Heart left ventricle (tissue), 16 donors: ENCODE data around the gene CEP112. TPM values are rescaled to one million over a fixed set of nuclear protein-coding genes. Genes with fewer than 3 reads are reported as not detected.

Experiments used
- ATAC-seq, 4 donors: fragments of 200-7000 bp; cut with Tn5 transposase; one replicate each; pipeline ENCODE4 v1.9.1; 2020 to 2022; ENCODE audit warnings: moderate library complexity in 4 of 4, mild to moderate bottlenecking in 3 of 4, moderate number of reproducible peaks in 1 of 4
- DNase-seq, 5 donors: peaks; one replicate each; pipeline ENCODE4 v3.0.0-alpha.2; 2020
- H3K27ac ChIP-seq, 12 donors: fragments of 200-600 bp; sonication (generic) in 4 of 12; one replicate each; pipeline versions ENCODE4 v1.5.0 to v1.8.0; 2016 to 2022; ENCODE audit warnings: mild to moderate bottlenecking in 2 of 12
- H3K27me3 ChIP-seq, 9 donors: fragments of 200-600 bp; sonication (generic) in 2 of 9; one replicate each; pipeline versions ENCODE4 v1.5.1 to v1.8.0; 2016 to 2022; ENCODE audit warnings: mild to moderate bottlenecking in 3 of 9
- H3K36me3 ChIP-seq, 9 donors: fragments of 200-600 bp; sonication (generic) in 2 of 9; one replicate each; pipeline versions ENCODE4 v1.5.0 to v1.8.0; 2018 to 2022; ENCODE audit warnings: mild to moderate bottlenecking in 2 of 9
- H3K4me1 ChIP-seq, 12 donors: fragments of 200-600 bp; sonication (generic) in 4 of 12; one replicate each; pipeline versions ENCODE4 v1.5.0 to v1.8.0; 2016 to 2022; ENCODE audit warnings: mild to moderate bottlenecking in 3 of 12
- H3K4me3 ChIP-seq, 12 donors: fragments of 200-600 bp; sonication (generic) in 4 of 12; one replicate each; pipeline versions ENCODE4 v1.5.0 to v1.8.0; 2017 to 2022; ENCODE audit warnings: mild to moderate bottlenecking in 9 of 12, moderate library complexity in 4 of 12
- H3K9me3 ChIP-seq, 12 donors: fragments of 200-600 bp; sonication (generic) in 4 of 12; one replicate each; pipeline versions ENCODE4 v1.5.0 to v1.8.0; 2016 to 2022; ENCODE audit warnings: mild to moderate bottlenecking in 1 of 12
- CTCF ChIP-seq, 12 donors: fragments of 200-600 bp; sonication (generic) in 4 of 12; IDR thresholded peaks; one replicate each; pipeline versions ENCODE4 v1.5.0 to v1.8.0; 2018 to 2022; ENCODE audit warnings: antibody characterized with exemption in 12 of 12, mild to moderate bottlenecking in 5 of 12
- POLR2A ChIP-seq, 2 donors: fragments of 450-650 bp; IDR thresholded peaks; one replicate each; pipeline ENCODE4 v1.6.1; 2017; ENCODE audit warnings: antibody characterized with exemption in 2 of 2, mild to moderate bottlenecking in 2 of 2, moderate library complexity in 2 of 2
- WGBS, 4 donors: extraction: QIAGEN DNeasy Blood & Tissue Kit in 2 of 4; methylation state at CpG; one replicate each; pipeline versions ENCODE4 v1.1.5 to v1.1.7; 2013 to 2018; 5-methylcytosine and 5-hydroxymethylcytosine counted together
- intact Hi-C, 10 donors: fragments of 100-400 bp; cut with DNase I; formaldehyde crosslinking; loops; one replicate each; pipeline versions ENCODE4 v1.11.1 to v1.14.2; 2022
- polyA plus RNA-seq, 2 donors: library from polyadenylated mRNA; stranded (reverse); fragments of 200-250 nt; gene quantifications; one replicate each; pipeline ENCODE4 v1.2.3, GENCODE V29; 2013
- total RNA-seq, 9 donors: library from RNA; depleted of rRNA in 2 of 9; stranded (reverse); fragments of >200 nt in 2 of 9; fragmentation: NEBNext Ultra II Directional in 3 of 9; extraction: Animal tissue kit (Norgen Biotek cat#: 25700) in 3 of 9; gene quantifications; one replicate each; pipeline versions ENCODE4 v1.1.0 to v1.2.4, GENCODE V29; 2016 to 2023
- donor health status: ischemic (EF 13 %, LVEDD 7.1; RV severe dilation, severe dysfunction).
- donor health status: healthy with polysubstance abuse.
- donor health status: DM: no; HTN: yes; CAD: no.
- donor health status: DM: no; HTN: no; CAD: no.
- donor health status: ischemic (EF 25% LVEDD 6.9; RV normal size, moderate dysfunction).
- donor health status: ischemic (EF 25% LVEDD 5.7; RV mildly dilated, moderate dysfunction).
- donor health status: healthy.
- donor health status: DM: yes; HTN: yes; CAD: no.
- donor health status: ischemic (EF 35%, LVEDD 5.7; RV mildly dilated, moderate dysfunction).
- donor health status: nonischemic (EF 11% LVEDD 7.7; RV severe dilation, severe dysfunction).
- donor health status: DM: yes; HTN: yes; CAD: no.
- donor health status: PGD.
- donor health status: ischemic (EF 29% LVEDD 5.4; RV normal size, mild dysfunction).
- donor health status: nonischemic (EF 23%, LVEDD 6.1; RV moderate dilation, normal function).

CEP112 gene
- total and polyA plus RNA-seq, 11 donors, result 5.5 to 28.3 (median 14.3) TPM

- Histone ChIP-seq H3K4me3 (no peak overlapping the region), H3K9me3 (peaks cover 0 to 11% (median 5%) of the 10 kb centered on the region in 12 donors), H3K27ac (no peak overlapping the region), H3K4me1 (no peaks in the 10 kb centered on the region), H3K36me3 (peaks cover 0 to 30% (median 10%) of the 10 kb centered on the region in 9 donors), H3K27me3 (no peaks in the 10 kb centered on the region)
- DNase-seq (no peak), ATAC-seq (no peak)
- no peak for TF ChIP-seq POLR2A (IDR thresholded peaks at IDR 0.05)
- no peak for TF ChIP-seq CTCF (IDR thresholded peaks at IDR 0.05)
- 87 to 91% (median 90%) methylated on average over 4 of the region's 4 CpGs for WGBS, 4 donors
- intact Hi-C loops, result no loop called here
These were observed 97.2 kb downstream of the CEP112 start for GRCh38 chr17:66094727-66095126.

GRCh38 chr17:66091445-66092080 lies 100.4 kb downstream of the CEP112 start:
- no peak overlapping the region for H3K27ac ChIP-seq
- H3K27me3 ChIP-seq, result no peaks in the 10 kb centered on the region
- DNase-seq, result no peak
- H3K36me3 ChIP-seq, result peaks cover 0 to 36% (median 10%) of the 10 kb centered on the region in 9 donors
- 92 to 96% (median 94%) methylated on average over 3 of the region's 3 CpGs for WGBS, 4 donors
- no peak for TF ChIP-seq CTCF (IDR thresholded peaks at IDR 0.05)
- TF ChIP-seq POLR2A (IDR thresholded peaks at IDR 0.05), result no peak
- no peak for ATAC-seq
- H3K4me3 ChIP-seq, result no peak overlapping the region
- intact Hi-C loops, result no loop called here
- no peaks in the 10 kb centered on the region for H3K4me1 ChIP-seq
- H3K9me3 ChIP-seq, result peaks cover 0 to 21% (median 10%) of the 10 kb centered on the region in 12 donors

- 96 to 98% (median 98%) methylated on average over 1 of the region's 1 CpG for WGBS, 4 donors
- Histone ChIP-seq H3K36me3 (peaks cover 0 to 23% (median 0%) of the 10 kb centered on the region in 9 donors), H3K27ac (no peak overlapping the region), H3K9me3 (peaks cover 0 to 21% (median 10%) of the 10 kb centered on the region in 12 donors), H3K4me3 (no peak overlapping the region), H3K27me3 (no peaks in the 10 kb centered on the region), H3K4me1 (no peaks in the 10 kb centered on the region)
- no peak for DNase-seq
- intact Hi-C loops, result no loop called here
- TF ChIP-seq POLR2A (IDR thresholded peaks at IDR 0.05) (no peak), CTCF (IDR thresholded peaks at IDR 0.05) (no peak)
- ATAC-seq, result no peak
These were observed 102.2 kb downstream of the CEP112 start for GRCh38 chr17:66089764-66090163.

GRCh38 chr17:66088173-66088572 lies 103.8 kb downstream of the CEP112 start:
- no peak for DNase-seq
- TF ChIP-seq CTCF (IDR thresholded peaks at IDR 0.05) (no peak), POLR2A (IDR thresholded peaks at IDR 0.05) (no peak)
- Histone ChIP-seq H3K27me3 (no peaks in the 10 kb centered on the region), H3K4me1 (no peaks in the 10 kb centered on the region), H3K4me3 (no peak overlapping the region), H3K9me3 (peaks cover 0 to 22% (median 10%) of the 10 kb centered on the region in 12 donors), H3K27ac (no peak overlapping the region), H3K36me3 (peaks cover 0 to 26% (median 0%) of the 10 kb centered on the region in 9 donors)
- no peak for ATAC-seq
- intact Hi-C loops, result no loop called here
- 93 to 99% (median 97%) methylated on average over 3 to 4 of the region's 4 CpGs for WGBS, 4 donors
